HG03108 (cell line): ENCODE measurements around the gene AQP1.

ENCODE experiments used
- ATAC-seq: cut with Tn5 transposase; IDR thresholded peaks from one replicate; pipeline ENCODE4 v1.9.1; 2021; ENCODE audit warnings: moderate library complexity; ENCODE audit not compliant: unreplicated experiment

Gene AQP1

DNA sequence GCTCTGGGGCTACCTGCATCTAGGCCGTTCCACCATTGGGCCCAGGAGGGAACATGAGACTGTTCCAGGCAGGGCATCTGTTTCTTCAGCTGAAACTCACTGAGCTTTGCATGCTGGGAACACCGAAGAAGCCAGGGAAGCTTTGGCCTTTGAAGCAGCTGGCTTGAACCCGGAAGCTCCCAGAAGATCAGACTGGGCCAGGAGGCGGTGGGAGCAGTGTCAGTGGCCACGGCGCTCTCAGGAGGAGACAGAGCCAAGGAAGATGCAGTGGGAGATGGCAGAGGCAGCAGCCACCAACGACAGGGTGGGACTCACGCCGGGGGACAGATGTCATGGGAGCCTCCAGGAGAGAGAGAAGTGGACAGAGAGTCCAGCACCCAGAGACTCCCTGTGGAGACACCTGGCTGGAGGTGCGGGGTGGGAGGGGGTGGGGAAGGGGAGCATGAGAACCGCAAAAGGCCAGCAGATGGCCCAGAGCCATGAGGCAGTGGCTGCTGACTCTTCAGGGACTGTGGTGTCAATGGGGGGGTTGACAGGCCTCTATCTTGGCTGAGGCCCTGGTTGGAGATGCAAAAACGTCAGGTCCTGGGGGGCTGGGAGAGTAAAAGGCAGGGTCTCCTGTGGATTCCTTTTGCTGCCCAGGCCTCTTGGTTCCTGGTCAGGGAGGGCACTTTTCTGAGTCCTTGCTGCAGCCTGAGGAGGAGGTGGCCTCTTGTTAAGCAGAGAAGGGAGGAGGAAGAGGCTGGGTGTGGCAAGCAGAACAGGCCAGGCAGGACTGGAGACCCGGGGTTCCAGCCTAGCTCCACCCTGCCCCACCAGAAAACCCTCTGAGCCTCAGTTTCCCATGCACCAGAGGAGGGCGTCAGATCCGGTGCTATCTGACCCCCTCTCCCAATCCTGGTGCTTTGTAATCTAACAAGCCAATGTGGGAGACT lies 6.3 kb upstream of the AQP1 start:
- no peak for ATAC-seq

DNA sequence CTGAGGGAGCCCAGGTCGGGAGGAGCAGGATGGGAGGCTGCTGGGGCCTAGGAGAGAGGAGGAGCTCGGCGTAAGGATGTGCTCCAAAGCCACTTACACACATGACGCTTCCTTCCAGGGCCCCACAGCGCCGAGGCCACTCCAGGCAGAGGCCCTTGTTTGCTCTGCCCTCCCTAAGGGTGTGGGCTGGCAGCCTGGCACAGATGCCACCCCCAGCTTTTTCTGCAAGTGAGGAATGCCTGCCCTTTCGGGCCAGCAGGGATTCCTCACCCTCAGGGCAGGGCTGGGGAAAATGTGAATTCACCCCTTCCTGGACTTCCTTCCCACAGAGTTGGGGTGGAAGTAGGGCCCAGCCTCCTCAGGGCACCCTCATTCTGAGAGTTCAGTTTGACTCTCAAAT lies 5.6 kb upstream of the AQP1 start:
- ATAC-seq, result no peak

DNA sequence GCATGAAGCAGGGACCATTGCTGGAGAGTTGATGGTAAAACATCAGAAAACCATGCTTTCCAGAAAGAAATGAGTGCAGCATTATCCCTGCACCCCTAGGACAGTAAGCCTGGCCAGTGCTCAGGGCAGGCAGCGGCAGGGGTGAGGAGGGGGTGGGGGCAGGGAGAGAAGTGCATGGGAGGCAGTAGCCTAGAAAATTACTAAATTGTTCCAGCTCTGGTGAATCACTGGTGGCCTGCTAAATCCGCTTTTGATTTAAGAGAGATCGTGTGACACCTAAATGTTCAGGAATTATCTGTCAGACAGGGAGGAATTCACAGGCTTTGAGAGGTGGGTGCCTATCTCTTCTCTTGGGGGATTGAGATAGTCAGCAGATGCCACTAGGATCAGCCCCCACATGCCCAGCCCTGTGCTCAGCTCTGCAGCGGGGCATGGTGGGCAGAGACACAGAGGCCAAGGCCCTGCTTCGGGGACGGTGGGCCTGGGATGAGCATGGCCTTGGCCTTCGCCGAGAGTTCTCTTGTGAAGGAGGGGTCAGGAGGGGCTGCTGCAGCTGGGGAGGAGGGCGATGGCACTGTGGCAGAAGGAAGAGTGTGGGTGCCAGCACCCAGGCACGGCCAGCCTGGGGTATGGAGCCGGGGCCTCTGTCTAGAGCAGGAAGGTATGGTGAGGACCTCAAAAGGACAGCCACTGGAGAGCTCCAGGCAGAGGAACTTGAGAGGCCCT lies 5.0 kb upstream of the AQP1 start:
- no peak for ATAC-seq

DNA sequence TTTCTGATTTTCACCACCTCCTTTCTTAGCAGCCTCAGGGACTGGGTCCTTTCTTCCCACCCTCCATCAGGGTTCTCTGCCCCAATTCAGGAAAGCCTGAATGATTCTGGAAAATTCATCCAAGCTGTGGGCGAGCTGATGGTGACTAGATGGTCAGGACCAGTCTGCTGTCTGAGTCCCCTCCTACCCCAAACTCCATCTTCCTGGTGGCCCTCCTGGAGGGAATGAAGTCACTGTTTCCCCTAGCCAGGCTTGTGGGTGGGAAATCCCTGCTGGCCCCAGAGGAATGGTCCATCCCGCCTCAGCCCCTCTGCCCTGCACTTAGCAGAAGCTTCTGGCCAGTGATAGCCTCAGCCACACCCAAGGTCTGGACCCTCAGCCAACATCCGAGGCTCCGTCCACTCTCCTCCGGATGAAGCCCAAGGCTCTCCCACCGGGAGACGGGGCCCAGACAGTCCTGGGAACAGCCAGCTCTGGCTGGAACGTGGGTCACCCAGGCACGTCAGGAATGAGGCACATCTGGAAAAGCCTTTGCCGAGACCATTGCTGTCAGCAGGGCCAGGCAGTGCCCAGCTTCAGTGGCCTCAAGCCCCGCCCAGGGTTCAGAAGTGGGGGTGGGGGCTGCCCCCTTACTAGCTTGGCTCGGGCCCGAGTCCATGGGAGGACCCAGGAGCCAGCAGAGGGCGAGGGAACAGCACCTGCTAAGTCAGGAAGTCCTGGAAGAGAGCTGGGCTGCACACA lies 4.0 kb upstream of the AQP1 start:
- no peak for ATAC-seq

DNA sequence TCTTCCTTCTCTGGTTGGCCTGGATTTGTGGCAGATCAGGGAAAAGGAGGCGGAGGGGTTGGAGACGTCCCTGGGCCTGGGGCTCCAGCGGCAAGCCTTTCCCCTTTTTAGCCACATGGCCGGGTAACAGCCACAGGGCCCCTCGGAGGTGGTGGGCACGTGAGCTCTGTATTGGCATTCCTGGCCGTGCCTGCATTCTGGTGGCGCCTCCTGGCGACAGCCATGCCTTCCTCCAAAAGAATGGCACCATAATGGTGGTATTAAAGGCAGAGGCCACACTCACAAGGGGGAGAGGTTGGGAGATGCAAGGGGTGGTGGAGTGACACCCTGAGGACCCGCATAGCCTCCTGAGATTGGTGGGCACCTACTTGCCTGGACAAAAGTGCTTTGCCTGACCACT lies 3.0 kb upstream of the AQP1 start:
- no peak for ATAC-seq

DNA sequence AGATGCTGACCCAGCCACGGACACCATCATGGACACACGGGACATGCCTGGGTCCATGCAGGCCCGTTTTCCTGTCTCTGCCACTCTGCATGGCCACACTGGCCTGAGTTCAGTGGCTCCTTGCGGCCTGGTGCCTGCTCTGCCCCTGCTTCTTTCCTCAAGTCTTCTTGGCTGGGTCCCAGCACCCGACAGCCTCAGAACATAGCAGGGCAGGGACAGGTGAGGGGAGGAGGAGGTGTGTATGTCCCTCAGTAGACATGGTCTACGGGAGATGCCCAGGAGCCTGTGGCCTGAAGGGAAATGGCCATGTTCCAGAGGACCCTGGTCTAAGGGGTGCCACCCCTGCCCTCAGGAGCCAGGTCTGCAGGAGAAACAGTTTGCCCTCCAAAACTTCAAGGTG lies 2.2 kb upstream of the AQP1 start:
- no peak for ATAC-seq

DNA sequence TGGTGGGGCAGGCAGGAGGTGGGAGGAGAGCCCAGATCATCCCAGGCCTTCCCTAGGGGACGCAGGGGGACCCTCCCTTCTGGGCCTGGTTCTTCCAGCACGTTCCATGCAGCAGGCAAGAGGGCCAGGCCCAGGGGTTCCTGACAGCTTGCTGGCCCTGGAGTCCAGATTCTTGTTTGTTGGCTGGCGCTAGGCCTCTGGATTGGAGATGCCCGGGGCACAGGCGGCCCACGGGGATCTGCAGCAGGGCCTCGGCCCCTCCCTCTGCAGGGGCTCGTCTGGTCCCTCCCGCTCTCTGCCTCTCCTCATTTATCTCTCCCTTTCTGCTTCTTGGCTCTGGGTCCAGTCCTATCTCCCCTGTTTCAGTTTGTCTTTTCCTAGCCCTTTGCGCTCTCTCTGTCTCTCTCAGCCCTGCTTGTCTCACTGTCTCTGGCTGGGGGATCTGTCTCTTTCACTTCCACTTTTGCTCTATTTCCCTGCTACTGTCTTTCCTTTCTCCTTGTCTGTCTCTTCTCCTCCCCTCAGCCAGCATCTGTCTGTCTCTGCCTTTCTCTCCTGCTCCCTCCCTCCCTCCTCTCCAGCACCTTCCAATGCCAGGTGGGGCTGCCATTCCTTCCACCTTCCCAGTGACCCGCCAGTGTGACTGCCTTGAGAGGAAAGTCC lies 1.1 kb upstream of the AQP1 start:
- no peak for ATAC-seq

DNA sequence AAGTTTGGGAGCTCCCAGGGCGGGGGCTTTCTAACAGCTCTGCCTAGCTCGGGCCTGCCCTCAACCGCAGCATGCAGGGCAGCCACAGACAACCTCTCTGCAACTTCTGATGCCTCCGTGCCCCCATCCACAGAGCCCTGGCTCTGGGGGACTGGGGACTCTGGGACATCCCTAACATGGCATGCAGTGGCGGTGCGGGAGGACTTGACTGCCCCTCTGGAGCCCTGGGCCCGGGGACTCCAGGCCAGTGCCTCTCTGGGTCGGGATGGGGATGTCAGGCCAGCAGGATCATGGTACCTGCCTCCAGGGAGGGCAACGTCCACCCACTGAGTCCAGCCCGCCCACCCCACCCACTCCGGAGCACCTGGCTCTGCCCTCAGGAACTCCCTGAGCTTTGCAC lies 520 bp upstream of the AQP1 start:
- ATAC-seq, result no peak

DNA sequence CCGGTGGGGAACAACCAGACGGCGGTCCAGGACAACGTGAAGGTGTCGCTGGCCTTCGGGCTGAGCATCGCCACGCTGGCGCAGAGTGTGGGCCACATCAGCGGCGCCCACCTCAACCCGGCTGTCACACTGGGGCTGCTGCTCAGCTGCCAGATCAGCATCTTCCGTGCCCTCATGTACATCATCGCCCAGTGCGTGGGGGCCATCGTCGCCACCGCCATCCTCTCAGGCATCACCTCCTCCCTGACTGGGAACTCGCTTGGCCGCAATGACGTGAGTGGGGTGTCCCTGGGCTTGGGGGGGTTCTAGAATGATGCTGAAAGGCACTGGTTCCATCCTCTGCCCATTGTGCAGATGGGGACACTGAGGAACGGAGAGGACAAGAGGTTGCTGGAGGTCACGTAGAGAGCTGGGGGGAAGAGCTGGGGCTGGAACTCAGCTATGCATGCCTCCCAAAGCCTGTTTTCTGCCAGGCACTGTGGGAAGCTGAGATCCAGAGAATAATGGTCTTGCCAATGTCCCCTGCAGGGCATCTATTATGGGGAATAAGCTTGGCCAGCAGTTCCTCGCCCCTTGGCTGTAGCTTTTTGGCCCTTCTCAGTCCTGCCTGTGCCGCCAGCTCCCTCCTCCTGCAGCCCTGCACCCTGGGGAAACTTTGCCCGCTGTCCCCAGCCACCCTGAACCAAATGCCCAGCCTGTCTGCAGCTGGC lies 523 bp downstream of the AQP1 start:
- ATAC-seq, result no peak

DNA sequence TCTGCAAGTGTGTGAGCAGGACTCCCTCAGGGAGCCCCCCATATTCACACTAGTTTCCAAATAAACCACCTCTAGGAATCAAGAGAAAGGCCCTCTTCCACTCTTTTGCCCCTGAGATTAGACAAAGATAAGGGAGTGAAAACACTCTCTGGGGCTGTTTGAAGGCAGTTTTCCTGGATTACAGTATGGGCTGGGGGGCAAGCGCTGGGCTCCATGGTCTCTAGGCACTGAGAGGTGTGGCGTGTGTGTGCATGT lies 1.0 kb downstream of the AQP1 start:
- no peak for ATAC-seq

DNA sequence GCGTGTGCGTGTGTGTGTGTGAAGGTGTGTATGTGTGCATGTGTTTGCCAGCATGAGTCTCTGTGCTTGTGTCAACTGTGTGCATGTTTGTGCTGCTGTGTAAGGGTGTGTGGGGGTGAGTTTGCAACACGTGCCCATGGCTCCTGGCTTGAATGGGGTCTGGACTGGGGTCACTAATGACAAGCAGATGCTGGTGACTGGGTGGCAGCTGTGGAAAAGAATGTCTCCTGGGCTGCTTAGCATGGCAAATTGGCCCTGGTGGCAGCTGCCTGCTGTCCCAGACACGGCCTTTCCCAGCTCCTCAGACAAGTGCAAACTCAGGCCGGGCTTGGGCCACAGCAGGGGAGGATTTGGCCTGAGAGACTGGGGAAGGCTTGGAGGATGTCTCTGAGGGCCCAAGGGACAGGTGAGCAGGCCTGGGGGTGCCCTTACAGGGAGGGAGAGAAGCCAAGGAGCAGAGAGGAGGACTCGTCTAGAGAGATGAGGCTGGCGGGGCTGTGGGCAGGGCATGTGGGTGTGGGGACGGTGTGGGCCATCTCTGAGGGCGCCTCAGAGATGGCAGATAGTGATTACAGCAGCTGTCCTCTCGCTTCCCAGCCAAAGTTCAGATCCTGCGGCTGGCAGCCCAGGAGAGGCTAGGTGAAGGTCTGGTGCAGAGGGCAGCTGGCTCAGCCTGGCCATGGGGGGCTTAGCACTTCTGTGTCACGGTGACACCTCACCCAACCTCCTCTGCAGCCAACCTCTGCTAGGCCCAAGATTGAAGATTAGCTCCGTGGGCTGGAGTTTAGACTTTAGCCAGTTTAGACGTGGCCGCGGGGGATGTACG lies 1.5 kb downstream of the AQP1 start:
- no peak for ATAC-seq

DNA sequence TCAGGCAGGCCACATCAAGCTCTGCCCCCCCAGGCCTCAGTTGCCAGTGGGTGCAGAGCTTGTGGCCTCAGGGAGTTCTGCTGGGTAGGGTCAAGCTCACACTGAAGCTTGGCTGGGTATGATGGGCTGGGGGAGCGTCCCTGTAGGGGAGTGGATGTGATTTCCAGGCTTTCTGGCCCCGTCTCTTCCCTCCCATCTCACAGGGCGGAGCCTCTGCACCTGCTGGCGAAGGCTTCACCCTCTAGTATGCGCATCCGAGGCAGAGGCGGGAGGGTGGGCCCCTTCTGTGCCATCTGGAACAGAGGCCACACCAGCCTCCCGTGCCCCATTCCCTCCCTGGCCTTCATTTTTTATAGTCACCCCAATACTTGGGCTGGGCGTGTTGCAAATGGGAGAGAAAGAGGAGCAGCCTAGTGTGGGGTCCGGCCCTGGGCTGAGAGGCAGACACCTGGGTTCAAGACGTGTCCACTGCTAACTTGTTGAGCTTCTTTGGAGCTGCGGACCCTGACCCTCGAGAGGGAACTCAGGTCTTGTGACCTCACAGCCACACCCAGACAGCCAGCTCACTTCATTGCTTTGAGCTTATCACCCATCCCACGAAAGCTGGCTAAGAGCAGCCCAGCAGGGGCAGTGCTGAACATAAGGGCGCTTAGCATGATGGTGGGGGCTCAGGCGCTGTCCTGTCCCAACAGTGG lies 2.3 kb downstream of the AQP1 start:
- ATAC-seq, result no peak

DNA sequence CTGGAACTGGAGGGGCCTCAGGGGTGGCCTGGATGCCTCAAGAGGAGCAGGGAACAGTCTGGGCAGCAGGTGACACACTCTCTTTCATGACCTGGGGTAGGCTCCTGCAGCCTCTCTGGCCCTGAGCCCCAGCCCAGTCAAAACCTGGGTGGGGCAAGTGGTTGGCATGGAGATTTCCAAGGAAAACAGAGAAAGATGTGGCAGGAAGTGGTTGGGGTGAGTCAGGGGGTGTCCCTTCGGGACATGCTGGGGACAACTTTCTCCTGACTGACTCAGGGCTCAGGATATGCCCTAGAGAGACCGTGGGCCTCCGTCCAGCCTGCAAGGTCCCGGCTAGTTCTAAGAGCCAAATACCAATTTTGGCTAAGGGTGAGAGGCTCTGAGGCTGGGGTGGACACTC lies 2.9 kb downstream of the AQP1 start:
- ATAC-seq, result no peak

DNA sequence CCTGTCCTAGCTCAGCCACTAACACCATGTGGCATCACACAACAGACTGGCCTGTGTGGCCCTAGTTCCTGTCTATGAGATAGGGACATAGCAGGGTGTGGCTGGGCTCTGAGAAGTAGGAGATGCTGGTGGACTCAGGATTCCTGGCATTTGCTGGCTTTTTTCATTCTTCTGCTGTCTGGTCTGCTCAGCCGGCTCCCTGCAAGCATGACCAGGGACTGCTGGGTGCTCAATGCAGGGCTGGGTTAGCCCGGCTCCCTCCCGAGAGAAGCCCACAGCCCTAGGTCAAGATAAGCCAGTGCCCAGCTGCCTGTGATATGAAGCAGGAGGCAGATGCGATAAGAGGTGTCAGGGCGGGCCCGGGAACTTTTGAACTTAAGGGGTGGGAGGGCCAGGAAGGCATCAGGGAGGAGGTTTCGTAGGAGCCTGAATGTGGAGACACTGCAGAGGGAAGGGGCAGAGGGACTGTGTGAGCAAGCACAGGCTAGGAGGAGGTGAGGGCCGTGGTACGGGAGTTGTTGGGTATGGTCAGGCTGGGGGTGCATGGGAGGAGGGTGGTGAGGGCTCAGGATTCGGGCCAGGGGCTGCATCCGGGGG lies 3.5 kb downstream of the AQP1 start:
- ATAC-seq, result no peak

DNA sequence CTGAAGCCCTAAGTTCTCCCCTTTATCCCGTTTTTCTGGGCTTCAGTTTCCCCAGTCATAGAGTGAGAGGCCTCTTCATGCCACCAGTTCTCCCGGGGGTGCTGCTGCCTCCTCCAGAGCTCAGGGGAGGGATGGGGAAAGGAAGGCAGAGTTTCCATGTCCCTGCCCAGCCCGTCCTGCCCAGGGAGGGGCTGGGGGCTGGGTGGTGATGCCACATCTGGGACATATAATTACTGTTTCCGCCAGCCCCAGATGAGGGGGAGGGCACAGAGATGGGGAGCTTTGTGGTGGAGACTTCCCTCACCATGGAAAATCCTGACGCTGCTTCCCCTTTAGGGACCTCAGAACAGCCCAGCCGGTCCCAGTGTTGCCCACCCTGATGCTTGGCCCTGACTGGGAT lies 4.1 kb downstream of the AQP1 start:
- no peak for ATAC-seq

DNA sequence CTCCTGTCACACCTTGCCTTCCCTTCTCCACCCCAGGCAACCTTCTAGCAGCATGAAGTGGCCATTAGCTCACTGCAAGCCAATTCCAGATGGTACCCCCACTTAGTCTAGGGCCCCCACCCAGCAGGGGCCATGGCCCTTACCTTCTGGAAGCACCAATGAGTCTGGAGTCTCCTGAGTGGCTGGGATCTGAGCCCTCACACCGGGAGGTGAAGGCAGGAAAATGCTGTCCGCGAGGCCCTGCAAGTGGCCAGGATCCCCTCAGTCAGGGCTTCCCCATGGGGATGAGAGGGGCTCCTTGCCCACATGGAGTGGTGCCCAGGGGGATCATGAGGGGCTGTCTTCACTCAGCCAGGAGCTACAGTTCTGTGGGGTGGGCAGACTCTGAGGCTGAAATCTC lies 4.6 kb downstream of the AQP1 start:
- ATAC-seq, result no peak

DNA sequence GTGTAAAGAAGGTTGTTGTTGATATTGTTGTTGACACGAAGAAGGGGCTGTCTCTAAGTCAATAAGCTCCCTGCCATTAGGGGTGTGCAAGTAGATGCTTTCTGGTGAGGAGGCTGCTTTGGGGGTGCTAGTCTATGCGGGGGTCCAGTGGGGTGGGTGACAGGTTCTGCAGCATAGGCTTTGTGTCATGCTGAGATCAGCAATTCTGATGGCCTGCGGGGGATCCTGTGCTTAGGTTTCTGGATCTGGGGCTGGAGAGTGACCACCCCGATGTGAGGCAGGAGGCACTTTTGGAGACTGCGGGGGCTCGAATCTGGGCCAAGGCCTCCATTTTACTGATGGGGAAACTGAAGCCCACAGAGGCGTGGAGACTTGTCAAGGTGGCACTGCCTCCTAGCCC lies 5.1 kb downstream of the AQP1 start:
- ATAC-seq, result no peak

DNA sequence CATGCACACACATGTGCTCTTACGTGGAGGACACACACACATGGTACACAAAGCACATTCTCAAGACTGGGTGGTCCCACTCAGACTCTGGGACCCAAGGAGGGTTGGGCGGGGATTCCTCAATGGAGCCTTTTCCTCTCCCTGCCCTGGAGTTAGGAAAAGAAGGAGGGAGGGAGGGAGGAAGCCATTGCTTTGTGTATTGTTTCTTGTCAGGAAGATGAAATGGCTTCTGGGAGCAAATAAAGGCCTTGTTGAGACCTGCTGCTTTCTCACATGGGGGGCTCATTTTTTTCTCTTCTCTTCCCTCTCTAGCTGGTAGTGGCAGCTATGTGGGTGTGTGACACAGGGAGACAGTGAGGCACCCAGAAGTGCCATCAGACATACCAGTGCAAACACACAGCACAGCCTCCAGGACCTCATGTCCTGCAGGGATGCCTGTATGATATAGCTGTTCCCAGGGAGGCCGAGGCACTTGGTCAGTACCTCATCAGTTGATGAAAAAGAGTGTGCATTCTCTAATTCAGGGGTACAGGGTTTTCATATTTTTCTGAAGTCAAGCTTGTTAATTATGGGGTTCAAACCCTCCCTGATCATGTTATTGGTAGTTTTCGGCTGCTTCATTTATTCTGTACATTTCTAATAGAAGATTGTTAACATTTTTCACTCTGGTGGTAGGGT lies 5.7 kb downstream of the AQP1 start:
- no peak for ATAC-seq
